Islet precursor cell (in vitro differentiated cells): ENCODE data around the gene EPN2.

Experiments used
- DNase-seq: peaks from one replicate; pipeline ENCODE4 v3.0.0-alpha.2; 2018

Gene EPN2

GRCh38 chr17:19242323-19242722, 5.2 kb downstream of the EPN2 start:
- DNase-seq: peak; percentile 90

GRCh38 chr17:19242926-19243325, 5.8 kb downstream of the EPN2 start:
- DNase-seq: no peak

GRCh38 chr17:19243838-19244237, 6.7 kb downstream of the EPN2 start:
- DNase-seq: no peak

GRCh38 chr17:19244357-19244756, 7.2 kb downstream of the EPN2 start:
- no peak for DNase-seq

GRCh38 chr17:19244781-19245180, 7.6 kb downstream of the EPN2 start:
- no peak for DNase-seq

GRCh38 chr17:19247473-19247872, 10.3 kb downstream of the EPN2 start:
- DNase-seq: no peak

- DNase-seq: no peak
These were observed 11.2 kb downstream of the EPN2 start for GRCh38 chr17:19248151-19248927.

- DNase-seq: peak; percentile 80
These were observed 11.9 kb downstream of the EPN2 start for GRCh38 chr17:19248928-19249574.

GRCh38 chr17:19249681-19250080, 12.5 kb downstream of the EPN2 start:
- no peak for DNase-seq

GRCh38 chr17:19250421-19251173, 13.4 kb downstream of the EPN2 start:
- DNase-seq: no peak

- DNase-seq: no peak
These were observed 15.9 kb downstream of the EPN2 start for GRCh38 chr17:19253112-19253511.

GRCh38 chr17:19254651-19255050, 17.5 kb downstream of the EPN2 start:
- no peak for DNase-seq

- DNase-seq: no peak
These were observed 18.1 kb downstream of the EPN2 start for GRCh38 chr17:19255279-19255678.

GRCh38 chr17:19258371-19258770, 21.2 kb downstream of the EPN2 start:
- no peak for DNase-seq

- DNase-seq: no peak
These were observed 23.8 kb downstream of the EPN2 start for GRCh38 chr17:19260958-19261357.

- DNase-seq: no peak
These were observed 24.3 kb downstream of the EPN2 start for GRCh38 chr17:19261426-19261825.

GRCh38 chr17:19262650-19263631, 25.8 kb downstream of the EPN2 start:
- peak; percentile 75 for DNase-seq

- peak; percentile 71 for DNase-seq
These were observed 26.5 kb downstream of the EPN2 start for GRCh38 chr17:19263641-19264051.

- no peak for DNase-seq
These were observed 27.1 kb downstream of the EPN2 start for GRCh38 chr17:19264268-19264667.

- no peak for DNase-seq
These were observed 27.5 kb downstream of the EPN2 start for GRCh38 chr17:19264681-19265080.

- DNase-seq: no peak
These were observed 28.6 kb downstream of the EPN2 start for GRCh38 chr17:19265755-19266154.

- no peak for DNase-seq
These were observed 31.4 kb downstream of the EPN2 start for GRCh38 chr17:19268611-19269010.

- no peak for DNase-seq
These were observed 31.9 kb downstream of the EPN2 start for GRCh38 chr17:19269106-19269505.
